ENCODE data around the gene CARD10. TPM values are rescaled to one million over a fixed set of nuclear protein-coding genes. Genes with fewer than 3 reads are reported as not detected.

Gene CARD10
- total and polyA plus RNA-seq, 2 of the 13 experiments (the other 11 are each of a cell fraction or from before 2014, with no cell fraction given), result 35.2 to 55.8 TPM

- TF ChIP-seq ZBTB2 (CRISPR knock-in tag; IDR thresholded peaks at IDR 0.05; ENCODE audit: low read depth) (no peak), ZNF17 (CRISPR knock-in tag; IDR thresholded peaks at IDR 0.05) (no peak), ZBTB3 (CRISPR knock-in tag; IDR thresholded peaks at IDR 0.05; ENCODE audit: borderline replicate concordance, low read depth) (no peak), SALL2 (CRISPR knock-in tag; IDR thresholded peaks at IDR 0.05) (no peak), ZBTB10 (CRISPR knock-in tag; IDR thresholded peaks at IDR 0.05; ENCODE audit: borderline replicate concordance) (no peak), ZSCAN9 (CRISPR knock-in tag; IDR thresholded peaks at IDR 0.05; ENCODE audit: borderline replicate concordance) (peak; percentile 69; the same call in 1 of the 2 replicates), PAF1 (CRISPR knock-in tag; IDR thresholded peaks at IDR 0.05) (no peak), ZNF281 (CRISPR knock-in tag; IDR thresholded peaks at IDR 0.05; ENCODE audit: borderline replicate concordance) (no peak), SRY (CRISPR knock-in tag; IDR thresholded peaks at IDR 0.05) (0 out of 2 replicates have a peak, but pooled peaks have one; percentile 35), TBX2 (CRISPR knock-in tag; IDR thresholded peaks at IDR 0.05; ENCODE audit: borderline replicate concordance) (no peak), MBNL3 (CRISPR knock-in tag; conservative IDR thresholded peaks at IDR 0.05) (no peak), HNRNPH1 (optimal IDR thresholded peaks at IDR 0.05; ENCODE audit: low read depth, low read length) (no peak), POLR2AphosphoS2 (IDR thresholded peaks at IDR 0.05; ENCODE audit: low read depth, low read length) (no peak), NFAT5 (CRISPR knock-in tag; IDR thresholded peaks at IDR 0.05) (no peak), ZBTB20 (CRISPR knock-in tag; IDR thresholded peaks at IDR 0.05; ENCODE audit: borderline replicate concordance, low read depth) (0 out of 2 replicates have a peak, but pooled peaks have one; percentile 28), MAZ (IDR thresholded peaks at IDR 0.05; ENCODE audit: borderline replicate concordance, low read depth, low read length) (no peak), MAZ (CRISPR knock-in tag; IDR thresholded peaks at IDR 0.05; ENCODE audit: low read depth) (no peak), GFI1 (CRISPR knock-in tag; IDR thresholded peaks at IDR 0.05; ENCODE audit: borderline replicate concordance) (no peak)
These were observed 56.2 kb downstream of the CARD10 start (continued) for GRCh38 chr22:37462983-37463382.

Data from HepG2 (cell line).